Measurements from ENCODE around the gene GSG1L.

GRCh38 chr16:27994686-27995085 is 68.8 kb downstream of the GSG1L start:
- TF ChIP-seq ESRRA (IDR thresholded peaks at IDR 0.05; ENCODE audit: borderline replicate concordance, low read depth), result no peak
- TF ChIP-seq, protein P1, sequence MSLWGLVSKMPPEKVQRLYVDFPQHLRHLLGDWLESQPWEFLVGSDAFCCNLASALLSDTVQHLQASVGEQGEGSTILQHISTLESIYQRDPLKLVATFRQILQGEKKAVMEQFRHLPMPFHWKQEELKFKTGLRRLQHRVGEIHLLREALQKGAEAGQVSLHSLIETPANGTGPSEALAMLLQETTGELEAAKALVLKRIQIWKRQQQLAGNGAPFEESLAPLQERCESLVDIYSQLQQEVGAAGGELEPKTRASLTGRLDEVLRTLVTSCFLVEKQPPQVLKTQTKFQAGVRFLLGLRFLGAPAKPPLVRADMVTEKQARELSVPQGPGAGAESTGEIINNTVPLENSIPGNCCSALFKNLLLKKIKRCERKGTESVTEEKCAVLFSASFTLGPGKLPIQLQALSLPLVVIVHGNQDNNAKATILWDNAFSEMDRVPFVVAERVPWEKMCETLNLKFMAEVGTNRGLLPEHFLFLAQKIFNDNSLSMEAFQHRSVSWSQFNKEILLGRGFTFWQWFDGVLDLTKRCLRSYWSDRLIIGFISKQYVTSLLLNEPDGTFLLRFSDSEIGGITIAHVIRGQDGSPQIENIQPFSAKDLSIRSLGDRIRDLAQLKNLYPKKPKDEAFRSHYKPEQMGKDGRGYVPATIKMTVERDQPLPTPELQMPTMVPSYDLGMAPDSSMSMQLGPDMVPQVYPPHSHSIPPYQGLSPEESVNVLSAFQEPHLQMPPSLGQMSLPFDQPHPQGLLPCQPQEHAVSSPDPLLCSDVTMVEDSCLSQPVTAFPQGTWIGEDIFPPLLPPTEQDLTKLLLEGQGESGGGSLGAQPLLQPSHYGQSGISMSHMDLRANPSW (CRISPR knock-in tag; IDR thresholded peaks at IDR 0.05), result no peak
- TF ChIP-seq ETV6 (IDR thresholded peaks at IDR 0.05; ENCODE audit: borderline replicate concordance in 1 of 2, low read depth in 2 of 2, low read length in 1 of 2), result no peak
- no peak for TF ChIP-seq ETV6 (CRISPR knock-in tag; IDR thresholded peaks at IDR 0.05; ENCODE audit: borderline replicate concordance)
- TF ChIP-seq TAF7 (tag; IDR thresholded peaks at IDR 0.05), result no peak
- no peak for TF ChIP-seq HDAC2 (IDR thresholded peaks at IDR 0.05)
- no peak for TF ChIP-seq POLR2A (conservative IDR thresholded peaks at IDR 0.05)
- TF ChIP-seq MAFK (IDR thresholded peaks at IDR 0.05; ENCODE audit: low read length), result no peak
- TF ChIP-seq JUN (IDR thresholded peaks at IDR 0.05; ENCODE audit: borderline replicate concordance, low read depth, low read length), result no peak
- TF ChIP-seq JUN (CRISPR knock-in tag; IDR thresholded peaks at IDR 0.05; ENCODE audit: borderline replicate concordance), result no peak
- no peak for TF ChIP-seq ZNF217 (CRISPR knock-in tag; IDR thresholded peaks at IDR 0.05)
- TF ChIP-seq RAD21 (CRISPR knock-in tag; conservative IDR thresholded peaks at IDR 0.05 in 1 of 2, IDR thresholded peaks at IDR 0.05 in 1 of 2), result no peak
- no peak for TF ChIP-seq BACH1 (tag; IDR thresholded peaks at IDR 0.05)
- TF ChIP-seq, protein P2, sequence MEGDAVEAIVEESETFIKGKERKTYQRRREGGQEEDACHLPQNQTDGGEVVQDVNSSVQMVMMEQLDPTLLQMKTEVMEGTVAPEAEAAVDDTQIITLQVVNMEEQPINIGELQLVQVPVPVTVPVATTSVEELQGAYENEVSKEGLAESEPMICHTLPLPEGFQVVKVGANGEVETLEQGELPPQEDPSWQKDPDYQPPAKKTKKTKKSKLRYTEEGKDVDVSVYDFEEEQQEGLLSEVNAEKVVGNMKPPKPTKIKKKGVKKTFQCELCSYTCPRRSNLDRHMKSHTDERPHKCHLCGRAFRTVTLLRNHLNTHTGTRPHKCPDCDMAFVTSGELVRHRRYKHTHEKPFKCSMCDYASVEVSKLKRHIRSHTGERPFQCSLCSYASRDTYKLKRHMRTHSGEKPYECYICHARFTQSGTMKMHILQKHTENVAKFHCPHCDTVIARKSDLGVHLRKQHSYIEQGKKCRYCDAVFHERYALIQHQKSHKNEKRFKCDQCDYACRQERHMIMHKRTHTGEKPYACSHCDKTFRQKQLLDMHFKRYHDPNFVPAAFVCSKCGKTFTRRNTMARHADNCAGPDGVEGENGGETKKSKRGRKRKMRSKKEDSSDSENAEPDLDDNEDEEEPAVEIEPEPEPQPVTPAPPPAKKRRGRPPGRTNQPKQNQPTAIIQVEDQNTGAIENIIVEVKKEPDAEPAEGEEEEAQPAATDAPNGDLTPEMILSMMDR (IDR thresholded peaks at IDR 0.05 in 2 of 3, conservative IDR thresholded peaks at IDR 0.05 in 1 of 3; ENCODE audit: insufficient read depth in 2 of 3, low read depth in 1 of 3, low read length in 3 of 3), result no peak
- TF ChIP-seq, protein P3, sequence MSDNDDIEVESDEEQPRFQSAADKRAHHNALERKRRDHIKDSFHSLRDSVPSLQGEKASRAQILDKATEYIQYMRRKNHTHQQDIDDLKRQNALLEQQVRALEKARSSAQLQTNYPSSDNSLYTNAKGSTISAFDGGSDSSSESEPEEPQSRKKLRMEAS (CRISPR knock-in tag; IDR thresholded peaks at IDR 0.05), result no peak
- no peak for TF ChIP-seq YY1 (IDR thresholded peaks at IDR 0.05; ENCODE audit: borderline replicate concordance in 1 of 3, control insufficient read depth in 1 of 3, extremely low read depth in 1 of 3, insufficient read depth in 3 of 3, insufficient read length in 1 of 3, insufficient replicate concordance in 2 of 3, low read depth in 1 of 3, low read length in 2 of 3)

All from K562 (cell line).